ENCODE results near the gene RTEL1.
A peak's percentile ranks its signal among the peaks of the same experiment; 100 is the strongest.
"Not testable (repeated sequence)": the region's sequence is repeated elsewhere in the genome, so short reads cannot be mapped to it uniquely, and the experiment has no call there.

The RTEL1 gene

GRCh38 chr20:63627751-63628245 lies 30.3 kb upstream of the RTEL1 start:
- no peak for DNase-seq

- DNase-seq, result peak; percentile 82
Measured at GRCh38 chr20:63628246-63628975, 29.7 kb upstream of the RTEL1 start.

- not testable (repeated sequence) for DNase-seq
Measured at GRCh38 chr20:63630956-63631355, 27.2 kb upstream of the RTEL1 start.

- not testable (repeated sequence) for DNase-seq
Measured at GRCh38 chr20:63631426-63631825, 26.7 kb upstream of the RTEL1 start.

- DNase-seq, result no peak
Measured at GRCh38 chr20:63633732-63634131, 24.4 kb upstream of the RTEL1 start.

GRCh38 chr20:63635431-63636141 lies 22.5 kb upstream of the RTEL1 start:
- no peak for DNase-seq

- peak; percentile 10 for DNase-seq
Measured at GRCh38 chr20:63636752-63637628, 21.1 kb upstream of the RTEL1 start.

- no peak for DNase-seq
Measured at GRCh38 chr20:63639093-63639975, 18.8 kb upstream of the RTEL1 start.

GRCh38 chr20:63640086-63640485 lies 18.0 kb upstream of the RTEL1 start:
- DNase-seq, result no peak

GRCh38 chr20:63640686-63641085 lies 17.4 kb upstream of the RTEL1 start:
- not testable (repeated sequence) for DNase-seq

GRCh38 chr20:63641146-63641791 lies 16.8 kb upstream of the RTEL1 start:
- DNase-seq, result no peak

- DNase-seq, result peak; percentile 81
Measured at GRCh38 chr20:63641792-63642523, 16.2 kb upstream of the RTEL1 start.

- DNase-seq, result no peak
Measured at GRCh38 chr20:63642527-63643247, 15.4 kb upstream of the RTEL1 start.

GRCh38 chr20:63643499-63643898 lies 14.6 kb upstream of the RTEL1 start:
- DNase-seq, result no peak

GRCh38 chr20:63643946-63644345 lies 14.2 kb upstream of the RTEL1 start:
- no peak for DNase-seq

GRCh38 chr20:63645218-63645617 lies 12.9 kb upstream of the RTEL1 start:
- no peak for DNase-seq

- DNase-seq, result no peak
Measured at GRCh38 chr20:63648190-63648589, 9.9 kb upstream of the RTEL1 start.

GRCh38 chr20:63648895-63649589 lies 9.1 kb upstream of the RTEL1 start:
- DNase-seq, result no peak

GRCh38 chr20:63650486-63650885 lies 7.6 kb upstream of the RTEL1 start:
- DNase-seq, result not testable (repeated sequence)

GRCh38 chr20:63651942-63652191 lies 6.2 kb upstream of the RTEL1 start:
- no peak for DNase-seq
